Sciatic nerve (tissue), 2 donors: ENCODE data around the gene ARID4B. TPM values are rescaled to one million over a fixed set of nuclear protein-coding genes. Genes with fewer than 3 reads are reported as not detected.
A peak's percentile ranks its signal among the peaks of the same experiment; 100 is the strongest.
"Not testable (repeated sequence)": the region's sequence is repeated elsewhere in the genome, so short reads cannot be mapped to it uniquely, and the experiment has no call there.

Experiments used
- ATAC-seq: fragments of 200-7000 bp; cut with Tn5 transposase; one replicate; pipeline ENCODE4 v1.9.1; 2020; ENCODE audit warnings: mild to moderate bottlenecking, moderate library complexity
- DNase-seq: peaks from one replicate; pipeline ENCODE4 v3.0.0-alpha.2; 2020; ENCODE audit warnings: low spot score
- intact Hi-C: fragments of 100-400 bp; cut with DNase I; formaldehyde crosslinking; loops from one replicate; pipeline ENCODE4 v1.14.2; 2022
- total RNA-seq: library from RNA; stranded (reverse); fragmentation: NEBNext Ultra II Directional; extraction: Animal tissue kit (Norgen Biotek cat#: 25700); gene quantifications from one replicate; pipeline ENCODE4 v1.2.1, GENCODE V29; 2021
- donor health status: DM: no; HTN: no; CAD: no.
- donor health status: DM: no; HTN: no; CAD: no.

The ARID4B gene
- total RNA-seq, 1 donor from 2014 or later = 61.3 TPM

DNA sequence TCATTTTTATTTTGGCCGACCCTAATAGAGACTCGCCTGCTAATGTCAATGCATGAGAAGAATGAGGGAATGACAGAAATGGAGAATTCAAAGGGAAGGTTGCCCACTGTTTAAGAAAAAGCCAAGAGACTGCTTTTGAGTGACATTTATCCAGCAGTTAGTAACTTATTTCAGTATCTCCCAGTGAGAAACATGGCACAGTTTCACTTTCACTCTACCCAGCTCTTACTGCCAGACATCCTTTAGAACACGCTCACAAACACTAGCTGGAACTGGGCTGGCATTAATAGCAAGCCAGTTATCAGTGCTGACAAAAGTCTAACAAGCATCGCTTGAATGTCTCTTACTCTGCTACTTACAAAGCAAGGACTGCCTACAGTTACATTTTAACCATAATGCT lies 8.9 kb upstream of the ARID4B start:
- ATAC-seq (no peak), DNase-seq (no peak)
- intact Hi-C loops = no loop called here

DNA sequence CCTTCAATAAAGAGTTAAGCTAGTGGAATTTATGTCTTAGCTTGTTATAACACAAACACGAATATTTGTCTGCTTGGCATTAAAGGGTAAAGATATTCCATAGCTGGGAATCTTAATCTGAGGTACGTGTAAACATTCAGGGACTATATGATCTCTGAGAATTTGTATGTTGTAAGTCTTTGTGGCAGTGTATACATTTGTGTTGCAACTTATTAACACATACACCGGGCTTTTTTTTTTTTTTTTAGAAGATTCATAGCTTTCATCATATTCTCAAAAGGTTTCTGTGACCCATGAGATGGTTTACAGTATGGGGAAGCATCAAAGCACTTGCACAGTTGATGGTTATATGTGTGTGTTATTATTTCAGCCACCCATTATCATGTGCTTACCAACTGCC lies 3.4 kb upstream of the ARID4B start:
- intact Hi-C loops = no loop called here
- DNase-seq (no peak), ATAC-seq (no peak)

DNA sequence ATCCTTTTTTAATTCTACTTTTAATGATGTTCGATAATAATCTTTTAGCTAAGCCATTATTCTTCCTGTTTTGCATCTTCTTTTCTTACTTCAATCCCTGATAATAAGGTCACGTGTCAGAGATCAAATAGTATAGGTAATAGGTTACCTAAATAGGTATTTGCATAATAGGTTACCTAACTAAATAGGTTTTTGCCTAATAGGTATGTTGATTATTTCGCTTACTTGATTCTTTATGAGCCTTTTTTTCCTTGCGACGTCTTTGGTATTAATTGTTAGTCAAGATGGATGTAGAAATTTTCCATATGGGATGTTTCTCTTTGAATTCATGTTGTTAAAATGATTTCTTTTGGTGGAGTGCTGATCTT lies 2.9 kb upstream of the ARID4B start:
- intact Hi-C loops = no loop called here

DNA sequence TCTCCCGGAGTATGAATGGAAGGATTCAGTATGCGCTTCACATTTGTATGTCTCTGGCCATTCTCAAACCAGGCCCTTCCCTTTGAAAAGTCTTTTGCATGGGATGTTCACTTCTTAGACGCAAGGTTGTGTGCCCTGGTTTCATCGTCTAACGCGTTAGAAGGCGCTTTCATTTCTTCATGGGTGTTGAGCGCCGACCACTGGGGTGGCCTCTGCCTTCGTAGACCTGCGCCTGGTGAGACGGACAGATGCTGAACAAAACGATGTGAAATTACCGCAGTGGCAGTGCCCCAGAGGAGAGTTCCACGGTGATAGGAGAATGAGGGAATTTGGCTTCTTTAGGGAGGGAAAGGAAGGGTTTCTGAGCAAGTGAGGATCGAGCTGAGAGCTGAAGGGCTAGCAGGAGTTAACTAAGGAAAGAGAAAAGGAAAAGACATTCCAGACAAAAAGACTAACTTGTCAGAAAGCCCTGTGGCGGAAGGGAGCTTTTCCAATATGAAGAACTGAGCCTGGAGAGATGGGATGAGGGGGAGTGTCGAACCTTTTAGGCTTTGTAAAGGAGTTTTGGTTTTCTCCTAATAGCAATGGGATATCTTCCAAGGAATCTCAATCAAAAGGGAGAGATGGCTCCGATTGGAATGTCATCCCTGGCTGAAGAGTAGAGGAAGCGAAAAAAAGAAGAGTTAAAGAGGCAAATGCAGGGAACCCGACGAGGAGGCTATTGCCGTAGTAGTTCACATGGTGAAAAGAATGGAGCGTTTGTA lies 1.3 kb upstream of the ARID4B start:
- ATAC-seq (no peak), DNase-seq (no peak)
- intact Hi-C loops = no loop called here

More for the DNA sequence above, 2.9 kb upstream of the ARID4B start:
- ATAC-seq (no peak), DNase-seq (no peak)

DNA sequence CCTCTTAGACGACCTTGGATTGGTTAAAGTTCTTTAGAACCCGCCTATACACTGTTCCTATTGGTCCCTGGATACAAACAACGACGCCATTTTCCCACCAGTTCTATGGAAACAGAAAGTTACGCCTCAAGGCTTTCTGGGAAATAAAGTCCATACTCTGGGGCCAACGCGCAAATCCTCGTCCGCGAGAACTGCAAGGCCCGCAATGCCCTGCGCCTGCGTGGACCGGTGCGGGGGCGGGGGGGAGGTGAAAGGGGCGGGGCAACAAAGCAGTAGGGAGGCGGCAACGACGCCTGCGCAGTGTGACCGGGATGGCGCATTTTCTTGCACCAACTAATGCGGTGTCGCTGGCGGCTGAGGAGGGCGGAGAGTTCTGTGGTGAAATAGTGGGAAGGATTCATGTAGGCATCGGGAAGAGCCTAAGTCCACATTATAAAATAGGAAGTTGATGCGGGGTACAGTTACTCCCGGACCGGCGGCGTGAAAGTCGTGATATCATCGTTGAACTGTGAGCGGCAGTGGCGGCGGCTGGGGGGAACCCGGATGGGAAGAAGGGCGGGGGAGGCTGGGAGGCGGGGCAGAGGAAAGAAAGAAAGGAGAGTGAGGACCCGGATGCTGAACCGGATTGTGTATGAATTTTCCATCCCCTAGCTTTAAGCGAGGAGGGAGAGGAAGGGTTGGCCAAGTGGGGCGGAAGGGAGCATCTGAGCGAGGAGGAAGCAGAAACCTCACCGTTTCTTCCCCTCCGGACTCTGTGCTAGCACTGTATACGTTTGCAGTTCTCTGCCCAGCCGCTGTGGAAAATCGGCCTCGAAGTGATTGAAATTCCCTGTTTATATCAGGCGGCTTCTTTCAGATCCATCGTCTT lies 526 bp upstream of the ARID4B start, which contains the start of gene GGPS1:
Gene GGPS1, plus strand, starts transcription at position 300 of the 868 bp plus-strand sequence. CDS start 6,695 bp downstream, outside the sequence.
- intact Hi-C loops = no loop called here
- ATAC-seq (peak; percentile 97), DNase-seq (peak; percentile 99)

DNA sequence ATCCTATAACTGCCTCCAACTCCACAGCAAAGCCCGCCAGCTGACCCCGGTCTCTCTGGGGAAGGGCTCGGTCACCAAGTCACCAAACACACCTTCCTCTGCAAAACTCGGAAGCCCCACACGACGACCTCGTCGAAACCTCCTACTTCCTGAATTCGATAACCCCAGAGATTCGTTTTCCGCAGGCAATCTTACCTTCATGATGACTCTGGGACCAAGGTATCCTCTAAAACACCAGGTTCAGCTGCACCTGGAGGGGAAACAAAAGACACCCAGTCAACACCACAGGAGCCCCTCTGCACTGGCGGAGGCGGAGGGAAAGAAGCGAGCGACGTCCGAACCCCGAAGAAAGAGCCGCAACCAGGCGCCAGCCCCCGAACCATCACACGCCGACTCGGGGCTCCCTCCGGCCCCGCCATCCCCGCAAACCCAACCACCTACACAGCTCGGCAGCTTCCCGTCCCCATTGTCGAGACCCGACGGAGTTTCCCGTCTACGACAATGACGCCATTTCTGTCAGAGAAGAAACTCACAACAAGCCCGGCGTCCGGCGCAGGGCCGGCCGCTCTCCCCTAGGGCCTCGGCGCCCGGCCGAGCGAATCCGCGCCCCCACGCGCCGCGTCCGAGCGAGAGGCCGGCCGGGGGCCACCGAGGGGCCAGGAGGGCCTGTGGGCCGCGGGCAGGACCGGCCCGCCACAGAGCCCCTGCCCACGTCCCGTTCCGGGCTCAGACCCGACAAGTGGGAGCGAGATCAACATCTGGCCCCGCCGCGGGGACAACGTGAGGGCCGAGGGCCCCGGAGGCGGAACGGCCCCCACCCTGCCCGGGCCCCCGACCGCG lies 1.0 kb downstream of the ARID4B start:
- no peak for ATAC-seq
- intact Hi-C loops = no loop called here
- DNase-seq = peak; percentile 68

DNA sequence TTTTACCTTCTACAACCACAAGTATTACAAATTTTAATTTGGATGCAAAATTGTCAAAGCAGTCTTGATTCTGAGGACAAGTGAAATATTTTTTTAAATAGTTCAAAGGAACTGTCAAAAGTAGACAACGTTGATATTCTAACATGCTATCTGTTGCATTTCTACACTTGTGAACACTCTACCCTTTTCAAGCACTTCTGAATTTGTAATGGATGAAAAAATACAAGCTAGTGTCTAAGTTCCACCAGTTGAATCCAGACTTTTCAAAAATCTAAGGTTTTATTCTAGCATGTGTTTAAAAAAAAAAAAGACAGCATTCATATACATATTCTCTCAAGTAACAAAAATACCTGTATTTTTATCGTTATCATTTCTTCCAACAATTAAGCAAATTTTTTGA lies 2.1 kb downstream of the ARID4B start:
- ATAC-seq = no peak
- intact Hi-C loops = no loop called here
- DNase-seq = no peak

DNA sequence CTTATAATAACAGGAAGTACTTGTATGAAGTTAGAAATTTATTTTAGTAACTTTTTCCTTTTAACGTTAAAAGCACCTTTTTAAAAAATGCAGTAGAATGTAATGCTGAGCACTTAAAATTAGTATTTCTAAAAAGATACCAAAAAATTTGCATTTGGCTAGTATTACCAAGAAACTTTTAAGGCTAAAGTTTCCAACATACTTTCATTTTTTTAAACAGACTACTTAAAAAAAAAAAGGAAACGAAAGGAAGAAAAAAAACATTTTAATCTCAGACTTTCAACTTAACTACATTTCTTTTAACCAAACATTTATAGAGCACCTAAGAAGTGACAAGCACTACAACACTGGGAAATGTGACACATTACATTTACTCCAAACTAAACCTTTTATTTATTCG lies 2.8 kb downstream of the ARID4B start:
- intact Hi-C loops = no loop called here
- ATAC-seq (no peak), DNase-seq (no peak)

DNA sequence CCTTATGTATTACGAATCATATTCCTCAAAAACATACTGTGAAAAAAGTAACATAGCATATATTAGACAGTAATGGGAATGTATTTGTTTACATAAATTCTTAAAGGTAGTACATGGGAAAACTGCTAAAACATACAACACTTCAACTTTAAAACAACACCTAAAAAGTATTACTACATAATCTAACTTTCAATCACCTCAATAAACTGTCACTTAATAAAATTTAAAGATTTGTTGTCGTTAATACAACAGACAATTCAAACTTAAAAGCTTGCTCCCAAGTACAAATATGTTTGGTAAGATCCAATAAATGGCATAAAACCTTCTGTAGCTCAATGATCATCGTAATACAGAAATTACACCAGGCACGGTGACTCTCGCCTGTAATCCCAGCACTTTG lies 3.7 kb downstream of the ARID4B start:
- intact Hi-C loops = no loop called here
- DNase-seq (no peak), ATAC-seq (no peak)

DNA sequence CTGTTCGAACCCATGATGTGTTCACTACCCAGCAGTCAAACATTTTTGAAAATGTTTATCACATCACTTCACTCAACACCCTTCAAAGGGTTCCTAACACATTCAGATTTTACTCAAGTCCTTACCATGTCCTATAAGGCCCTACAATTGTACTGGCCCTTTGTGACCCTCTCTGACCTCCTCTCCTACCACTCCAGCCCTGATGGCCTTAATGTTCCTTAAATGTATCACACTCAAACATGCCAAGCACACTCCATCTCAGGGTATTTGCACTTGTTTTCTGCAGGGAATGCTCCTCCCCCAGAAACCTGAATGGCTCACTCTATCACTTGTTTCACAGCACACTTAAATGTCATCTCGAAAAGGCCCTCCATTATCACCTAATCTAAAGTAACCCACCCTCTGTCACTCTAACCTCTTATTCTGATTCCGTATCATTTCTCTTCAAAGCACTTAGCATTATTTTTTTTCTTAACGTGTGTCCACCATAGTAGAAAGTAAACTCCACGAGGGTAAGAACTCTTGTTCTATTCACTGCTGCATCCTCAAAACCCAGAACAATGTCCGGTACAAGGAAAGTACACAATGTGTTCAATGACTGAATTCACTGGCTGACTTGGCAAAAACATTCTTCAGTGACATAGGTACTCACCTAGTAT lies 7.3 kb downstream of the ARID4B start:
- DNase-seq (no peak), ATAC-seq (no peak)
- intact Hi-C loops = no loop called here

DNA sequence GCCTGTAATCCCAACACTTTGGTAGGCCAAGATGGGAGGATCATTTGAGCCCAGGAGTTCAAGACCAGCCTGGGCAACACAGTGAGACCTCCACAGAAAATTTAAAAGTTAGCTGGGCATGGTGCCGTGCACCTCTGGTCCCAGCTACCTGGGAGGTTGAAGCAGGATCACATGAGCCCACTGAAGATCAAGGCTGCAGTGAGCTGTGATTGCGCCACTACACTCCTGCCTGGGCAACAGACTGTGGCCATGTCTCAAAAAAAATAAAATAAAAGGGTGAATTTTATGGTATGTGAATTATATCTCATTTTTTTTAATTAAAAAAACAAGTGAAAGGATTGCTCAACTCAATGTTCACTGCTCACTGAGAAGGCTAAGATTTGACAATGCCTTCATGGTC lies 8.7 kb downstream of the ARID4B start:
- intact Hi-C loops = no loop called here
- no peak for DNase-seq
- no peak for ATAC-seq

DNA sequence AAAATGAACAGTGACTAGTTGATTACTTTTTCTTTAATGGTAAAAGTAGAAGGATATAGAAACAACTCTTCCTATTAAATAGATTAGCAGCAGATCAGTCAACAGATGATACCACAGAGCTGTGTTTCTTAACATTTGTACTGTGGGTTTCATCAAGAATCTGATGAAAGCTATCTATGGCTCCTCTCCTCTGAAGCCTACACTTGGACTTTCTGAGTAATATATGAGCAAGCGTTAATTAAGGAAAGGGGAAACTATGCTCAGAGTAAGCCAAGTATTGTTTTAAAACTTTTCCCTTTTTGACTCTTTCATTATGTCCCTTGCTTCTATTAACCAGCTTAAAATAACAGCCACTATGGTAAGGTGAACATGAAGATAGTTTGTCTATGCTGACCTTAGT lies 10.8 kb downstream of the ARID4B start:
- intact Hi-C loops = no loop called here
- DNase-seq = no peak
- ATAC-seq = no peak

DNA sequence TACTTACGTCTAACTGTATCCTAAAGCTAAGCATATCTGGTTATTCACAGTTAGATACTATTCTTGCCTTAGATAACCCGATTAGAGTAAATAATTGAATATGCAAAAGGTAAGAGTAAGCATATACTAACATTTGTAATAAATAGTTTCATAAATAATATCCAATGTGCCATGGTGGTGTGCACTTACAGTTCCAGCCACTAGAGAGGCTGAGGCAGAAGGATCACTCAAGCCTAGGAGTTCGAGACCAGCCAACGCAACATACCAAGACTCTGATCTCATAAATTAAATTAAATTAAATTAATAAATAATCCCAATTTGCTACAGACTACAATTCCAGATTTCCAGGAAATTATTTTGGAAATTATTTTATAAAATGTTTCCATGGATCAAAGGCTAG lies 12.2 kb downstream of the ARID4B start:
- ATAC-seq (no peak), DNase-seq (no peak)
- intact Hi-C loops = no loop called here

DNA sequence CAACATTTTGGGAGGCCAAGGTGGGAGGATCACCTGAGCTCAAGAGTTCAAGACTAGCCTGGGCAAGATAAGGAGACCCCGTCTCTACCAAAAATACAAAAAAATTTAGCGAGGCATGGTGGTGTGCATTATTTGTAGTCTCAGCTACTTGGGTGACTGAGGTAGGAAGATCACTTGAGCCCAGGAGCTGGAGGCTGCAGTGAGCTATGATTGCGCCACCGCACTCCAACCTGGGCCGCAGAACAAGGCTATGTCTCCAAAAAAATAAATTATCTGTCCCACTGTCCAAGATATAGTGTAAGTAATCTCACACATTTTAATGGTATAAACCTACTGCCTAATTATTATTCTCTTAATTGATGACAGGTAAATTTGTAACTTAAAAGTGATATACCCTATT lies 12.8 kb downstream of the ARID4B start:
- DNase-seq (no peak), ATAC-seq (no peak)
- intact Hi-C loops = no loop called here

DNA sequence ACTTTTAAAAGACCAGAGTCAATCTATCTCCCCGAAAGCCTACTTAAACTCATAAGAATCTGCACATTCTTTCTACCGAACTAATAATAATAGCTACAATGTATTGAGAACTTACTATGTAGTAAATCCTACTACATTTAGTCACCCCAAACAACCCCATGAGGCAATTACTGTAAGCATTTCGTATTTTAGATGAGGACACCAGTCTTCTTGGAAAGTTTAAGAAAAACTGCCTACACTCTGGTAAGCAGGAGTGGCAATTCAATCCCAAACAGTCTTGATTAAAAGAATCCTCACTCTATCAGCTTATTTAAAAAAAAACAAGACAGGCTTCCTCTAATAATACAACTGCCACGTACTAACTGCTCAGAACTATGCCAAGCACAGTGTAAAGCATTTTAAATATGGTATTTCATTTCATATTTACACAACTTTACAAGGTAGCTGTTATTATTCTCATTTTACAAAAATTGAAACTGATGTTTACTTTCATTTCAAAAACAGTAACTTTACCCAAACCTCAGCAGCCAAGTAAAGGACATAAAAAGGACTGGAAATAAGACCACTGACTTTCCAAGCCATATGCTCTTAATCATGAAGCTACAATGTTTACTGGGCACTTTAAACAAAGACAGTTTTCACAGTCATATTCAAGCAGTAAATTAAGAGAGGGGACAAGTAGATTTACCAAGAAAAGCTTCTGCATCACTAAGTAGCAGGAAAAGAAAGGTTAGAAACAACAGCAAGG lies 13.9 kb downstream of the ARID4B start:
- DNase-seq (no peak), ATAC-seq (no peak)
- intact Hi-C loops = no loop called here

DNA sequence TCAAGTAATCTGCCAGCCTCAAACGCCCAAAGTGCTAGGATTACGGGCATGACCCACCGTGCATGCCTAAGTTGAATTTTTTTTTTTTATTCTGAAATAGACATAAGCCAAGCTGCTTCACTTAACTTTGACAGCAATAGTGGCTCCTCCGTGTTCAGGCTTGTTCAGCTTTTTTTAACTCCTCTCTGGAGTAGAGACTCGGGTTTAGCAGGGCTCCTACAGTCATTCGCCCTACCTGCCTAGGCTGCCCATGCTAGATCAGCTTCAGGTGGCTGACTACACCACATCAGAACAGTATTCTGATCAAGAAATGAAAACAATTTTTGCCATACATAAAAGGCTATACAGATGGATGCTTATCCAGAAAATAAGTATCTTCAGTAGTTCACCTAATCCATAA lies 14.7 kb downstream of the ARID4B start:
- intact Hi-C loops = no loop called here
- no peak for DNase-seq
- no peak for ATAC-seq

DNA sequence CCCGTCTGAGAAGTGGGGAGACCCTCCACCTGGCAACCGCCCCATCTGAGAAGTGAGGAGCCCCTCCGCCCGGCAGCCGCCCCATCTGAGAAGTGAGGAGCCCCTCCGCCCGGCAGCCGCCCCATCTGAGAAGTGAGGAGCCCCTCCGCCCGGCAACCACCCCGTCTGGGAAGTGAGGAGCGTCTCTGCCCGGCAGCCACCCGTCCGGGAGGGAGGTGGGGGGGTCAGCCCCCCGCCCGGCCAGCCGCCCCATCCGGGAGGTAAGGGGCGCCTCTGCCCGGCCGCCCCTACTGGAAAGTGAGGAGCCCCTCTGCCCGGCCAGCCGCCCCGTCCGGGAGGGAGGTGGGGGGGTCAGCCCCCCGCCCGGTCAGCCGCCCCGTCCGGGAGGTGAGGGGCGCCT lies 18.8 kb downstream of the ARID4B start:
- intact Hi-C loops, ATAC-seq, DNase-seq: not testable (repeated sequence)
